Measurements from ENCODE around the gene COL27A1. TPM values are rescaled to one million over a fixed set of nuclear protein-coding genes. Genes with fewer than 3 reads are reported as not detected.

COL27A1 gene
- total and polyA plus RNA-seq, 2 donors (not counting 1 experiment from before 2014, with no cell fraction given) = 0.16 to 0.27 TPM

DNA sequence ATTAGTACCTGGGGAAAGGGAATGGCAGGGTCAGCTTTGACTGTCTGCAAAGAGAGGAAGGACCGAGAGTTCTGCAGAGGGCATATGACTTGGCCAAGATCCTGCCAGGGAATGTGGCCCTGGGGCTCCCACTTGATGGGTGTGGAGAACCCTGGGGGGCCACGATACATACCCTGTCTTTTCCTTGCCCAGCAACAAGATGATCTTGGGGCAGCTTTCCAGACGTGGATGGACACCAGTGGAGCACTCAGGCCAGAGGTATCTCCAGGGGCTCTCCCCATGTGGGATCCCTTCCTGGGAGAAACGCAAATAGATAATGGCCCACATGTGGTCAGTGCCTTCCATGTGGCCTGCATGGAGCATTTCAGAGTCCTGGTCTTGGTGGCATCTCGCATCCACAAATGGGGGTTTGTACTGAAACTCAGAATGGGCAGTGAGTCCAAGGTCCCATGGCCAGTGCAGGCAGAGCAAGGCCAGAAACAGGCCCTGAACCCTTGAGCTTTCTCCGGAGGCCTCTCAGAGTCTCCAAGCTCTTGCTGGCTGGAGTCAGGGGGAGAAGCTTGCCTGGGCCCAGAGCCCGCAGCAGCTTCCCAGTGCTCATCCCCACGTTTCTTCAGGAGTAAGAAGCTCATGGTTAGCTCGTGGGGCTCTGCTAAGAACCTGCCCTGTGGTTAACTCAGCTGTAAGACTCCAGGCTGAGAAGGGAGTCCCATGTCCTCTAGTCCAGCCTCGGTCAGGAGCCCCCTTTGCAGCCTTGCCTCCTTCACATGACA, 149.3 kb downstream of the COL27A1 start:
- Histone ChIP-seq H3K27ac (ENCODE audit: low read length in 2 of 2) (no peak overlapping the region), H3K36me3 (replicated peaks in 1 of 2; ENCODE audit: control extremely low read depth in 1 of 2, control insufficient read depth in 1 of 2, extremely low read depth in 1 of 2, insufficient read depth in 2 of 2, low read length in 1 of 2) (no peaks in the 10 kb centered on the region), H3K9me3 (ENCODE audit: control extremely low read depth in 1 of 3, control insufficient read depth in 2 of 3, insufficient read depth in 1 of 3, low read length in 2 of 3) (no peaks in the 10 kb centered on the region), H3K4me1 (ENCODE audit: control insufficient read depth in 2 of 2, insufficient read depth in 2 of 2, low read length in 2 of 2) (peaks cover 0 to 6% of the 10 kb centered on the region in 2 donors), H2AFZ (ENCODE audit: insufficient read depth, low read depth, low read length, poor library complexity, severe bottlenecking) (no peak overlapping the region), H4K20me1 (ENCODE audit: control insufficient read depth, insufficient read depth, low read length, poor library complexity, severe bottlenecking) (no peaks in the 10 kb centered on the region), H3K79me2 (ENCODE audit: control insufficient read depth, insufficient read depth, low read length) (no peaks in the 10 kb centered on the region), H3K4me3 (ENCODE audit: control extremely low read depth in 1 of 5, extremely low read depth in 1 of 5, insufficient read depth in 1 of 5, low read depth in 2 of 5, low read length in 4 of 5) (no peak overlapping the region), H3K27me3 (replicated peaks in 1 of 4; ENCODE audit: control extremely low read depth in 1 of 4, control insufficient read depth in 3 of 4, insufficient read depth in 4 of 4, low read length in 3 of 4) (peaks cover 0 to 7% (median 1%) of the 10 kb centered on the region in 4 experiments), H3K9ac (ENCODE audit: low read length) (no peak overlapping the region), H3K4me2 (replicated peaks; ENCODE audit: low read depth, low read length, poor library complexity, severe bottlenecking) (no peak overlapping the region)
- no peak for ATAC-seq (ENCODE audit: low read depth)
- no peak overlapping the region for H3K27ac Mint-ChIP-seq
- WGBS (ENCODE audit: insufficient coverage) = 87% methylated on average over 10 of the region's 10 CpGs
- no peak for DNase-seq
- no peak overlapping the region for H3K4me3 Mint-ChIP-seq
- H3K27me3 Mint-ChIP-seq = peaks cover 4% of the 10 kb centered on the region
- intact Hi-C loops (cut with micrococcal nuclease) = loop anchor here (1.0 kb wide), 1 partner anchor 222 kb away; no protein-coding TSS in a partner anchor
- no peak for TF ChIP-seq EZH2 (IDR thresholded peaks at IDR 0.05; ENCODE audit: borderline replicate concordance, insufficient read depth, low read depth, low read length, poor library complexity, severe bottlenecking)
- TF ChIP-seq, protein P1, sequence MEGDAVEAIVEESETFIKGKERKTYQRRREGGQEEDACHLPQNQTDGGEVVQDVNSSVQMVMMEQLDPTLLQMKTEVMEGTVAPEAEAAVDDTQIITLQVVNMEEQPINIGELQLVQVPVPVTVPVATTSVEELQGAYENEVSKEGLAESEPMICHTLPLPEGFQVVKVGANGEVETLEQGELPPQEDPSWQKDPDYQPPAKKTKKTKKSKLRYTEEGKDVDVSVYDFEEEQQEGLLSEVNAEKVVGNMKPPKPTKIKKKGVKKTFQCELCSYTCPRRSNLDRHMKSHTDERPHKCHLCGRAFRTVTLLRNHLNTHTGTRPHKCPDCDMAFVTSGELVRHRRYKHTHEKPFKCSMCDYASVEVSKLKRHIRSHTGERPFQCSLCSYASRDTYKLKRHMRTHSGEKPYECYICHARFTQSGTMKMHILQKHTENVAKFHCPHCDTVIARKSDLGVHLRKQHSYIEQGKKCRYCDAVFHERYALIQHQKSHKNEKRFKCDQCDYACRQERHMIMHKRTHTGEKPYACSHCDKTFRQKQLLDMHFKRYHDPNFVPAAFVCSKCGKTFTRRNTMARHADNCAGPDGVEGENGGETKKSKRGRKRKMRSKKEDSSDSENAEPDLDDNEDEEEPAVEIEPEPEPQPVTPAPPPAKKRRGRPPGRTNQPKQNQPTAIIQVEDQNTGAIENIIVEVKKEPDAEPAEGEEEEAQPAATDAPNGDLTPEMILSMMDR (IDR thresholded peaks at IDR 0.05) = no peak
- POLR2A ChIA-PET = no interaction called here
- H3K9me3 Mint-ChIP-seq (ENCODE audit: insufficient read depth) = no peaks in the 10 kb centered on the region
- peaks cover 3% of the 10 kb centered on the region for H3K4me1 Mint-ChIP-seq
- CTCF ChIA-PET = interaction anchor here (1.0 to 1.2 kb wide), 3 partner anchors 15 to 149 kb away, joined by 3 read pairs; partner anchors contain the start of gene COL27A1

DNA sequence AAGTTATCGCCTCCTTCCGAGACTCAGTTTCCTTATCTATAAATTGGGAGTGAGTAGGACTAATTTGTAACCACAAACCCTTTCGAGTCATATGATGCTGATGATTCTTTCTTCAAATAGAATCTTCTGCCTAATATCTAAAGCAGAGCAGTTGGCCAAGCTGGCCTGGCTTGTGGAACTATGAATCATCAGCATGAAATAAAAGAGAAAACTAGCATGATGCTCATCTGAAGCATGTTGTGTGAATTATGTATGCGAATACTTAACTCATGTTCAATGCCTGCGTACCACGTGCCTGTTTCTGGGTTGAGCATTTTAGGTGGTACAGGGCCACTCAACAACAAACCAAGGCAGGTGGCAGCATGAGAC, 152.5 kb downstream of the COL27A1 start:
- Histone ChIP-seq H3K27ac (ENCODE audit: low read length in 2 of 2) (no peak overlapping the region), H3K79me2 (ENCODE audit: control insufficient read depth, insufficient read depth, low read length) (no peaks in the 10 kb centered on the region), H3K9me3 (ENCODE audit: control extremely low read depth in 1 of 3, control insufficient read depth in 2 of 3, insufficient read depth in 1 of 3, low read length in 2 of 3) (no peaks in the 10 kb centered on the region), H4K20me1 (ENCODE audit: control insufficient read depth, insufficient read depth, low read length, poor library complexity, severe bottlenecking) (no peaks in the 10 kb centered on the region), H3K4me2 (replicated peaks; ENCODE audit: low read depth, low read length, poor library complexity, severe bottlenecking) (no peak overlapping the region), H2AFZ (ENCODE audit: insufficient read depth, low read depth, low read length, poor library complexity, severe bottlenecking) (no peak overlapping the region), H3K4me3 (ENCODE audit: control extremely low read depth in 1 of 5, extremely low read depth in 1 of 5, insufficient read depth in 1 of 5, low read depth in 2 of 5, low read length in 4 of 5) (no peak overlapping the region), H3K9ac (ENCODE audit: low read length) (no peak overlapping the region), H3K4me1 (ENCODE audit: control insufficient read depth in 2 of 2, insufficient read depth in 2 of 2, low read length in 2 of 2) (peaks cover 0 to 6% of the 10 kb centered on the region in 2 donors), H3K27me3 (replicated peaks in 1 of 4; ENCODE audit: control extremely low read depth in 1 of 4, control insufficient read depth in 3 of 4, insufficient read depth in 4 of 4, low read length in 3 of 4) (peaks cover 0 to 6% (median 1%) of the 10 kb centered on the region in 4 experiments), H3K36me3 (replicated peaks in 1 of 2; ENCODE audit: control extremely low read depth in 1 of 2, control insufficient read depth in 1 of 2, extremely low read depth in 1 of 2, insufficient read depth in 2 of 2, low read length in 1 of 2) (no peaks in the 10 kb centered on the region)
- ChIA-PET POLR2A (no interaction called here), CTCF (interaction anchor here (0.8 kb wide), 1 partner anchor 17 kb away, joined by 3 read pairs; no protein-coding TSS in a partner anchor)
- Mint-ChIP-seq H3K4me1 (peaks cover 3% of the 10 kb centered on the region), H3K27me3 (peaks cover 4% of the 10 kb centered on the region), H3K27ac (no peak overlapping the region), H3K9me3 (ENCODE audit: insufficient read depth) (no peaks in the 10 kb centered on the region), H3K4me3 (no peak overlapping the region)
- ATAC-seq (ENCODE audit: low read depth) (no peak), DNase-seq (no peak)
- 81% methylated on average over 3 of the region's 6 CpGs for WGBS (ENCODE audit: insufficient coverage)
- TF ChIP-seq EZH2 (IDR thresholded peaks at IDR 0.05; ENCODE audit: borderline replicate concordance, insufficient read depth, low read depth, low read length, poor library complexity, severe bottlenecking) = no peak
- TF ChIP-seq, protein P1 (IDR thresholded peaks at IDR 0.05) = no peak
- intact Hi-C loops (cut with micrococcal nuclease) = no loop called here
